Subcutaneous adipose tissue (tissue), 4 donors: Measurements from ENCODE around the gene APOBEC4. TPM values are rescaled to one million over a fixed set of nuclear protein-coding genes. Genes with fewer than 3 reads are reported as not detected.

ENCODE experiments used
- CTCF ChIP-seq: fragments of 450-650 bp; IDR thresholded peaks from one replicate; pipeline ENCODE4 v1.5.1; 2016; ENCODE audit warnings: low read depth, mild to moderate bottlenecking, control low read depth, antibody characterized with exemption, moderate library complexity
- total RNA-seq, 4 donors: library from RNA; depleted of rRNA; stranded (reverse); fragments of >200 nt; gene quantifications; one replicate each; pipeline ENCODE4 v1.1.0, GENCODE V29; 2016

Gene APOBEC4
- total RNA-seq, 4 donors from 2014 or later: not detected

DNA sequence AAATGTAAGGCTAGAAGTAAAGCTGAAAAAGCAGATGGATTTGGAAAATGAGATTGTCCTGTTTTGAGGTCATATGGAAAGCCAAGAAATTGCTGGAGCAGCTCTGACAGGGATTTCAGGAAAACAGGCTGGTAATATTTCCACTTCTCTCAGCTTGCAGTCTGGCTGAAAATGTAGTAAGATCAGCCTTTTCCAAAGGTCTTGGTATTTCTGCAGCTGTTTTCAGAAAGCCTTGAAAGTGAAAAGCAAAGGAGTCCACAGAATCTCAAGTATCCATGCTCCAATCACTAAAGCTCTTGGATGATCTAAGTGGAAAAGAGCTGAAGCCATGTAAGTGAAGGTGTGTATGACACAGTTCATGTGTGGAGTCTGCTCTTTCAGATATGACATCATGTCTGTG, 41.6 kb upstream of the APOBEC4 start:
- no peak for TF ChIP-seq CTCF

DNA sequence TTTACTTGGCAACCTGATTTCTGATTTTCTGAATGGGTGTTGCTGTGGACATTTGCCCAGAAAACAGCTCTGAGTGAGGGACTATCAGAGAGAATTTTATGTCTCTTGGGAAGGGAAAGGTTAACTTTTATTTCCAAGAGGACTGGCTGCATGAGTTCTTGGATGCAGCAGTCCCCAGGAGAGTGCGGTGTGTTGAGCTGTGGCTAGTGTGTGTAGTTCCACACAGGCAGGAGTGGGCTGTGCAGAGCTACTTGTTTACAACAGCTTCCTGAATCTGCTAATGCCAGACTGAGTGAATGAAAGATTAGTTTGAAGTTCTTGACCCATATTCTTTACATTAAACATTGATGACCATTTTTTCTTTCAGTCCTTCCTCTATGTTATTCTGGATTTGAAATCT, 41.0 kb upstream of the APOBEC4 start:
- no peak for TF ChIP-seq CTCF

GRCh38 chr1:183693521-183693920, 40.4 kb upstream of the APOBEC4 start:
- no peak for TF ChIP-seq CTCF

DNA sequence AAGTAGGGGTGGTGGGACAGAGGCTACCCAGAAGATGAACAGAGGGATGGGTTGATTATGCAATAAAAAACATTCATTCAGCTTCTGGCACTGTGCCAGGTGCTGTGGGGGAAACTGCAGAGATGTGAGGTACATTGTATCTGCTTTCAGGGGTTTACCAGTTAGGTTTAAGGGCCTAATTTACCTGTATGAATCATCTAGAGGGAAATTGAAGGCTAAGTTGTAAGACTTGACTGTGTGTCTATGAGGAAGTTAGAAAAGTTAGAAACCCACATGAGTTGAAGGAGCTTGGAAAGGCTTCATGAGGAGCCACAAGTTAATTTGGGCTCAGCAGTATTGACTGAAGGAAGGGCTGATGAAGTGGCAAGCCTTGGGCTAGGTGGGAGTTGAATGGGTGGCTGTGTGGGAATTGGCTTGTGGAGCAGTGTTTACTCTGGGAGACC, 36.7 kb upstream of the APOBEC4 start:
- no peak for TF ChIP-seq CTCF

DNA sequence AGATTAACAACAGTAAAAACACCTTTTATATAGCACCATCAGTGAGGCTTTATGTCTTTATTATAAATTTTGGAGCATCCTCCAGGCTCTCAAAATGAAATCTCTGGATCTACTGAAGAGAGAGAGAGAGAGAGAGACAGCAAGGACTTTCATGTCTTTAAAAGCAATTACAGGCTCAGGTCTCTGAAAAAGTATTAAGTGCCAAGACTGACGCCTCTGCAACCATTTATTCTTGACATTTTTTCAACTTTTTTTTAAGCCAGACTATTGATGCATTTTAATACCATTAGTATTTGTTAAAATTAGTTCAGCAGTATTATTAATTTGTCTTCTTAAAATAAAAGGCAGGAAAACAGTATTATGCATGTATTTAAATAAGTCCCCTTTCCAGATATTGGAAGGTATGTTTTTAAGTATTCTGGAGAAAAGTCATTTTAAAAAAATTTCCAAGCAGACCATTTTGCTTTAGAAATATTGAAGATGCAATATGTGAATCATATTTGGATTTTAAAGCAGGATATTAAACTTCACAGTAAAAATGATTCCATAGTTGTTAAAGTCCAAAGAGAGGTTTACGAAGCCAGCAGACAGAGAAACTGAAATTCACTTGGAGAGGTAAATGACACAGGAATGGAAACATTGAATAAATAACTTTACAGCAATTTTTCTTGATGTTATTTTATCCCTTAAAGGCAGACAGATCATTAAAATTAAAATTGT, 35.4 kb upstream of the APOBEC4 start:
- TF ChIP-seq CTCF: no peak

DNA sequence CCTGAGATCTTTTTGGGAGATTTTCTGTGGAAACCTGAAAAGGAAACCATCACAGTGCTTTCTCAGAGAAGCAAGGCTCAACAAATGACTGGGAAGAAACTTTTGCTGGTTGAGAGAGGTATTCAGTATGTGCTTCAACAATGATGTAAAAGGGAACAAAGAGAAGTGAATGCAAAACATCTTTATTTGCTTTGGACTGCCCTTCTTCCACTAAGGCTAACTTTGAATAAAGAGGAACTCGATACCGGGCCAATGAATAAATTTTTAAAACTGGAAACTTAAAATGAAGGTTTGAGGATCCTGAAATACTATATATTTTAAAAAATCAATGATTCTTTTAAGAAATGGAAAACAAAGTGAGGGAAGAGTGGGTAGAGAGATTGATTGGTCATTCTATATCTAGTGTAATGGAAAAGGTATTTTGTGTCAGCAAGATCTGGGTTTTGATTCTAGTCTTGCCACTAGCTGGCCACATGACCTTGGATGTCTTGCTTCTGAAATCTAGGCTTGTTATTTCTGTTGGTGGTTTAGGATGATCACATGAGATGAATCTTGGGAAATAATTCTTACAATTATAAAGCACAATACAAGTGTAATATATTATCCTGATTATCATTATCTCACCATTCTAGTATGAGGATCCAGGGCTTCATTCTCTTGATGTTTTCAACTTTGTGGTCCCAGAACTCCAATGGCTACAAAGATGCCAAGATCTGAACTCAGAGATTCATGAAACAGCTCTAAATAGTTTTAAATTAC, 34.6 kb upstream of the APOBEC4 start:
- no peak for TF ChIP-seq CTCF

GRCh38 chr1:183686229-183686628, 33.1 kb upstream of the APOBEC4 start:
- no peak for TF ChIP-seq CTCF
